Ramos (cell line): ENCODE measurements around the gene NTNG1.
"Not testable (repeated sequence)": the region's sequence is repeated elsewhere in the genome, so short reads cannot be mapped to it uniquely, and the experiment has no call there.

ENCODE experiments used
- in situ Hi-C: fragments of 300-500 bp; cut with MboI; formaldehyde crosslinking; loops from one replicate; pipeline ENCODE4 v1.14.3; 2022; ENCODE audit warnings: low sequenced_read_pairs; ENCODE audit not compliant: unreplicated experiment

The NTNG1 gene

GRCh38 chr1:107141491-107142126 is 770 bp downstream of the NTNG1 start:
- in situ Hi-C loops = loop anchor here (10.0 kb wide), 1 partner anchor 87 kb away; the partner anchor contains the start of gene PRMT6

GRCh38 chr1:107142140-107142542 is 1.3 kb downstream of the NTNG1 start:
- in situ Hi-C loops = loop anchor here (10.0 kb wide), 1 partner anchor 87 kb away; the partner anchor contains the start of gene PRMT6

- in situ Hi-C loops = loop anchor here (10.0 kb wide), 1 partner anchor 88 kb away; the partner anchor contains the start of gene PRMT6
Measured at GRCh38 chr1:107142666-107143065, 1.8 kb downstream of the NTNG1 start.

- in situ Hi-C loops = loop anchor here (10.0 kb wide), 1 partner anchor 91 kb away; the partner anchor contains the start of gene PRMT6
Measured at GRCh38 chr1:107145637-107146036, 4.8 kb downstream of the NTNG1 start.

- in situ Hi-C loops = loop anchor here (10.0 kb wide), 1 partner anchor 93 kb away; the partner anchor contains the start of gene PRMT6
Measured at GRCh38 chr1:107147843-107148242, 7.0 kb downstream of the NTNG1 start.

GRCh38 chr1:107149946-107150345 is 9.1 kb downstream of the NTNG1 start:
- in situ Hi-C loops = loop anchor here (10.0 kb wide), 1 partner anchor 95 kb away; the partner anchor contains the start of gene PRMT6

- in situ Hi-C loops = no loop called here
Measured at GRCh38 chr1:107151295-107151694, 10.5 kb downstream of the NTNG1 start.

- in situ Hi-C loops = no loop called here
Measured at GRCh38 chr1:107152395-107152794, 11.6 kb downstream of the NTNG1 start.

- in situ Hi-C loops = no loop called here
Measured at GRCh38 chr1:107153014-107153413, 12.2 kb downstream of the NTNG1 start.

- in situ Hi-C loops = no loop called here
Measured at GRCh38 chr1:107158496-107158895, 17.7 kb downstream of the NTNG1 start.

GRCh38 chr1:107158991-107159390 is 18.2 kb downstream of the NTNG1 start:
- in situ Hi-C loops = no loop called here

- in situ Hi-C loops = no loop called here
Measured at GRCh38 chr1:107162745-107163144, 21.9 kb downstream of the NTNG1 start.

- in situ Hi-C loops = not testable (repeated sequence)
Measured at GRCh38 chr1:107164901-107165300, 24.1 kb downstream of the NTNG1 start.

- in situ Hi-C loops = no loop called here
Measured at GRCh38 chr1:107169615-107170014, 28.8 kb downstream of the NTNG1 start.

GRCh38 chr1:107171333-107171732 is 30.5 kb downstream of the NTNG1 start:
- in situ Hi-C loops = no loop called here

- in situ Hi-C loops = no loop called here
Measured at GRCh38 chr1:107172450-107173170, 31.8 kb downstream of the NTNG1 start.

GRCh38 chr1:107175102-107175909 is 34.5 kb downstream of the NTNG1 start:
- in situ Hi-C loops = no loop called here

- in situ Hi-C loops = no loop called here
Measured at GRCh38 chr1:107181253-107181969, 40.6 kb downstream of the NTNG1 start.

- in situ Hi-C loops = no loop called here
Measured at GRCh38 chr1:107183011-107183410, 42.2 kb downstream of the NTNG1 start.

GRCh38 chr1:107184888-107185287 is 44.0 kb downstream of the NTNG1 start:
- in situ Hi-C loops = no loop called here
